ENCODE data around the gene KIFBP.

KIFBP gene

DNA sequence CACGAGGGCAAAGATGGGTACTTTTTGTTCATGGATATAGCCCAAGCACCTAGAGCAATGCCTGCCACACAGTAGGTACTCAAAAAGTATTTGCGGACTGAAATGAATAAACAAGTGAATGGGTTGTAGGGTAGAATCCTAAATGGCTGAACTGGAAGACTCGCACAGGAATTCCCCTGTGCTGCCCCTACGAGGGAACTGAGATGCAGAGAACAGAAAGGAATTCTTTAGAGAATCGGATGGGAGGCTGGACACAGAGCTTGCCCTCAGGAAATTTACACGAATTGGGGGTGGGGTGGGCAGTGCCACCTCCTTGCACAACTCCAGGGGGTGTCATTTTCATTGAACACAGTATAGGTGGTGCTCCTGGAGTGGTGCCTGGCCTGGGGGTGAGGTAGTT lies 64.1 kb downstream of the KIFBP start:
- DNase-seq = no peak

DNA sequence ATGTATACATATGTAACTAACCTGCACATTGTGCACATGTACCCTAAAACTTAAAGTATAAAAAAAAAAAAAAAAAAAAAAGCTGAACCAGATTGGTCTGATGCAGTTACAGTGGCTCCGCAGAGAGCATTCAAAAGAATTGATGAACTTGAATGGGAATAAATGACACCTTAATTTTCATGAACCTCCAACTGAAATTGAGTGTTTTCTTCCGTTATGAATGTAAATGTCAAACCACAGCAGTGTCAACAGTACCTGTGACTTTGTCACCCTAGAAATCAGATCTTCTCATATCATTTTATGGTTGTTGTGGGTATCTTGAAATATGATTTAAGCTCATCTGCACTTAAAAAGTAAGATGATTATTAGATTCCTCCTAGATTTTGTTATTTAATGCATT lies 66.6 kb downstream of the KIFBP start:
- no peak for DNase-seq

DNA sequence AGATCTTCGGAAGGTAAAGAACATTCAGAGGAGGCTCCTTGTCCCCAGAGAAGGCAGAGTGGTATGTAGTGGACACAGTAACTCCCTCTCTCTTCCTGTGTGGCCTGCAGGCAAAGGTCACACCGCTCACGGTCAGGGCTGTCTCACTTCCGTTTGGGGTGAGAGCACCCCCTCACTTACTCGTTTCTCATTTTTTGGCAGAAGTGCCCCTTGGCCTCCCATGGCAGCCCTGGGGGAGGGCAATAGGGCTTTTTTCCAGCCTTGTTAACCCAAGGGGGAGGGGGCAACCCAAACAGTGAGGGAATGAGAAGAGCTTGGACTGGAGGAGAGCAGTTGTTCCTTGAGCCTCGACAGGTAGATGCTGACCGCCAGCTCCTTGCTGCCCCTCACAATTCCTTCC lies 67.5 kb downstream of the KIFBP start:
- peak; percentile 53 for DNase-seq

DNA sequence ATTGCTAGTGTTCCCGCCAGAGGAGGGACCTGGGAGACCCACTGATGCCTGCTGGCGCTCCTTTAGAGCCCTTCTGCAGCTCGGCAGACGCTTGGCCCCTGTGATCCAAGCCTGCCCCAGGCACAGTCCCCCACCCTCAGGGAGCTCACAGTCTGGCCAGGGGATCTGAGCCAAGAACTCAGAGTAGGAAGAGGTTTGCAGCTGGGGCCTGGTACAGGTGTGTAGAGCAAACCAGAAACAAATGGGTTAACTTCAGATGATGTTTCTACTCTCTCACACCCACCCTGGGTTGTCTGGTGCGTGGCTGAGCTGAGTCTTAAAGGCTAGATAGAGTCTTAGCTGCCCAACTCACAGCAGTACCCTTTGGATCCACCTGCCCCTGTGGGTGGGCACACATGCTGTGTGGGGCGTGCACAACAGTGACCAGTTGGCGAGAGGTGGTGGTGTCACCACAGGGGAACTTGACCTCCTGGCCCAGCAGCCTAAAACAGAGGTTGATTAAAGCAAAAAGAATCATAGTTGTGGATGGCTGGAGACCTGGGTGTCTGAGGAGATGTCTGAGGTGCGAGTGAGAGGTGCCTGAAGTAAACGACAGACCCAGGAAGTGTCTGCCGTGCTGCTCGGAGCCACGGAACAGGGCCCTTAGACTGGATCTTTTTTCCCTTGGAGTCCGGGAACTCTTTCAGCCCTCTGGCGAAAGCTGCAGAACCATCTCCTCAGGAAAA lies 68.1 kb downstream of the KIFBP start:
- peak; percentile 29 for DNase-seq

DNA sequence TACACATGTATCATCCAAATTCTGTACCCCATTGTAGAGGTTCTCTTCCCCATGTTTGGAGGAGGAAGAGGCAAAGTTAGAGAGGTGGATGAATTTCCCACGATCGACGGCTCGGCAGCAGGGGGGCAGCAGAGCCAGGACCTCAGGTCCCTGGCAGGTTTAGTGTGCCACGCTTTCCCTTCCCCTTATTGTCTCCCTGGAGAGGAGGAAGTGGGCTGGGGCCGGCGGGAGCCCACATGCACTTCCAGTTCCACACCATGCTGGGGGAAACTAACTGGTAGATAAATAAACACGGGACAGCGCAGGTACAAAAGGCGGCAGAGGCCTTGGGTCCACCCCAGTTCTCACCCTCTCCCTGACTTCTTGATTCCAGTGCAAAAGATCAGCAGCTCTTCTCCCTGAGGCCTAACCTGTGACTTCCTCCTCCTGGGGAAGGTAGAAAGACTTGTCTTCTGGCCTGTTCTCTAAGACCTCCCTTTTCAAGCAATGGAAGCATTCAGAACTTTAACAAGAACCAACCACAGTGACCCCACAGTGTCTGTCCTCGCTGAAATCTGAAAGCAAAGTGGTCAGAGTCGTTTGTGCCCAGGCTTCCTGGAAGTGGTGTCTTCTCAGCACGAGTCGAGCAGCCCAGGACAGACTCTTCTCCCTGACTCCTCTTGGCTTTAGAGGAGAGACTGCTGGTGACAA lies 68.8 kb downstream of the KIFBP start:
- DNase-seq = peak; percentile 42

DNA sequence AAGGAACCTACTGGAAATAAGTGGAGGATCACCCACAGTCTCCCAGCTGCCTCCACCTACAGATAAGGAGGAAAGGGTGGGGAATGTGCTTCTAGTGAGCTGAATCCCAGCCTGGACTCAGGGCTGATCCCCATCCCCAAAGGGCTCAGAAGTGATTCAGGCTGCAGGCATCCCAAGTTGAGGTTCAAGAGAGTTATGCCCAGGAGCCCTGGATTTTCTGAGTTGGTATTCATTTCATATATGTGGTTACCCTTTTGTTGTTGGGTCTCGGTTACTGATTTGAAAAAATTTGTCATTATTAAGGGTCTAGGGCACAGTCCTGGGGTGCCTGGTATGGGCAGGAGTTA lies 69.3 kb downstream of the KIFBP start:
- DNase-seq = no peak

DNA sequence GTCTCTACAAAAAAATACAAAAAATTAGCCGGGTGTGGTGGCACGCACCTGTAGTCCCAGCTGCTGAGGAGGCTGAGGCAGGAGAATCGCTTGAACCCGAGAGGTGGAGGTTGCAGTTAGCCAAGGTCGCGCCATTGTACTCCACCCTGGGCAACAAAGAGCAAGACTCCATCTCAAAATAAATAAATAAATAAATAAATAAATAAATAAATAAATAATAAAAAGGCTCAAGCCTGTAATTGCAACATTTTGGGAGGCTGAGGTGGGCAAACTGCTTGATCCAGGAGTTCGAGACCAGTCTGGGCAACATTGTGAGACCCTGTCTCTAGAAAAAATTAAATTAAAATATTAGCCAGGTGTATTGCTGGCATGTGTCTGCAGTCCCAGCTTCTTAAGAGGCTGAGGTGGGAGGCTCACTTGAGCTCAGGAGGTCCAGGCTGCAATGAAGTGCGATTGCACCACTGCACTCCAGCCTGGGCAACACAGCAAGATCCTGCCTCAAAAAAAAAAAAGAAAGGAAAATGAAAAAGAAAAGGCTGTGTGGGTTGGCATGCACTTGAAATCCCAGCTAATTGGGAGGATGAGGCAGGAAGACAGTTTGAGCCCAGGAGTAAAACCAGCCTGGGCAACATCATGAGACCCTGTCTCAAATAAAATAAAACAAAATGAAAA lies 71.7 kb downstream of the KIFBP start:
- no peak for DNase-seq

DNA sequence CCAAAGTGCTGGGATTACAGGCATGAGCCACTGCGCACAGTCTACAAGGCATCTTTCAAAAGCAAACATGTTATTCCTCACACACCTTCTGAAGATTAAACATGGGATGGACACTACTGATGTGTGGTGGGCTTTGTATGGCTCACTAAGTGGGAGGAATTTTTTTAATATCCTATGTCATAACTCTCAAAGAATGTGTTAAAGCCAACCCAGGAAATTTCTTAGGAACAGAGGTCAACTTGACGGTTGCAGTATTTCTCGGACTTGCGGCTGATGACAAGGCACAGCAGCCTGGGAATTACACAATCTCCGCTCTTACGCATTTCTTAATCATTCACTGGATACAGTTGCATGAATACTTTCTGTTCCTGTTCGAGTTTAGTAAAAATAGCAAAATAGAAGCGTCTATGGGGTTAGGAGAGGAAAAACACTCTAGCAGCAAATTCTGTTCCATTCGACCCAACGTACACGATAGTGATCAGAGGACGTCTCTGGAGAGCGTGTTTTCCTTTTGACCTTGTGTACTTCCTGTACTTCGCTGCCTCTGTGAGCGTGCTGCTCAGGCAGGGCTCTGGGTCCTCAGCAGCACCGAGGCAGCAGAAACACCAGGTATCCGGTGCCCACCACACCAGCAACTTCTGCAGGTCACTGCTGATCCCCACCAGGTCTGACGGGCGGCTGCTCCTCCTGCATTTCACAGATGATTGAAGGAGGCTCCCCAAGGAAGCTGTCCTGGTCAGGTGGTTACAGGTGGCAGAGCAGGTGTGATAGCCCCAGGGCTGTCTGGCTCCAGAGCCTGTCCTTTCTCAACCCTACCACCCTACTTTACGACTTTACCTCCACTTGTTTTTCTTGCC lies 72.9 kb downstream of the KIFBP start:
- no peak for DNase-seq

DNA sequence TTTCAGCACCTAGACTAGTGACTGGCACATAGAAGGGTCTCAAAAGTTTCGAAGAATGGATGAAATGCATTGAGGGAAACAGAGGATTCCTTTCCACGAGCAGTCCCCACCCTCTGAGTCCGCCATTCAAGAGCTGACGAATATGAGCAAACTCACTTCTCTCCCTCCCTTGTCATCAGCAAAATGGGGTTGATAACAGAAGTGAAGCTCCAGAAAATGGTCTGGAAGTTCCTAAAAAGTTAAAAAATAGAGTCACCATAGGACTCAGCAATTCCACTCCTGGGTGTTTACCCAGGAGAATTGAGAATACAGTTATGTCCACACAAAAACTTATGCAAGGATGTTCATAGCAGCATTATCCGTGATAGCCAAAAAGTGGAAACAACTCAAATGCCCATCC lies 74.3 kb downstream of the KIFBP start:
- no peak for DNase-seq

DNA sequence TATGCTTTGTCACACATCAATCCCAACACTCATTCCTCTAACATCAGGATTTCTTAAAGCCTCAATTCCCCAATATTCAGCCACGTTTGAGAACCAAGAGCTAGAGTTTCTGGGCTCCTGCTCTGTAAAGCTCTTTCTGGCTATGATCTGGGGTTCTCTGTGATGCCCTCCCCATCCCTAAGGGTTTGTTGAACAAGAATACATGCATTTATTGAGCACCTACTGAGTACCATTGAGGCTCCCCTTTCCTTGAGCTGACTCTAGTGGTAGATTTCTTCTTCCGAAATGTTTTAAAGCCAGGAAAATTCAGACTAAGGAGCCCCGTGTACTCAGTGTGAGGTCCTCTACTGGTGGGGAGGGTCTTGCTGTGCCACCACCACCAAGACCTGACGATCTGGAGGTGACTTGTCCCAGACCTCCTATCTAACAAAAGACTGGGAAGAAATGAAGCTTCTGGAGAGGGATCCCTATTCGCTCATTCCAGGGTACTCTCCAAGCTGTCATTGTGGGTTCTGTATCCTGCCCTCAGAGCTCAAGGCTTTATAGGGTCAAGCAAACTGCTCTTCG lies 76.2 kb downstream of the KIFBP start:
- DNase-seq = no peak

DNA sequence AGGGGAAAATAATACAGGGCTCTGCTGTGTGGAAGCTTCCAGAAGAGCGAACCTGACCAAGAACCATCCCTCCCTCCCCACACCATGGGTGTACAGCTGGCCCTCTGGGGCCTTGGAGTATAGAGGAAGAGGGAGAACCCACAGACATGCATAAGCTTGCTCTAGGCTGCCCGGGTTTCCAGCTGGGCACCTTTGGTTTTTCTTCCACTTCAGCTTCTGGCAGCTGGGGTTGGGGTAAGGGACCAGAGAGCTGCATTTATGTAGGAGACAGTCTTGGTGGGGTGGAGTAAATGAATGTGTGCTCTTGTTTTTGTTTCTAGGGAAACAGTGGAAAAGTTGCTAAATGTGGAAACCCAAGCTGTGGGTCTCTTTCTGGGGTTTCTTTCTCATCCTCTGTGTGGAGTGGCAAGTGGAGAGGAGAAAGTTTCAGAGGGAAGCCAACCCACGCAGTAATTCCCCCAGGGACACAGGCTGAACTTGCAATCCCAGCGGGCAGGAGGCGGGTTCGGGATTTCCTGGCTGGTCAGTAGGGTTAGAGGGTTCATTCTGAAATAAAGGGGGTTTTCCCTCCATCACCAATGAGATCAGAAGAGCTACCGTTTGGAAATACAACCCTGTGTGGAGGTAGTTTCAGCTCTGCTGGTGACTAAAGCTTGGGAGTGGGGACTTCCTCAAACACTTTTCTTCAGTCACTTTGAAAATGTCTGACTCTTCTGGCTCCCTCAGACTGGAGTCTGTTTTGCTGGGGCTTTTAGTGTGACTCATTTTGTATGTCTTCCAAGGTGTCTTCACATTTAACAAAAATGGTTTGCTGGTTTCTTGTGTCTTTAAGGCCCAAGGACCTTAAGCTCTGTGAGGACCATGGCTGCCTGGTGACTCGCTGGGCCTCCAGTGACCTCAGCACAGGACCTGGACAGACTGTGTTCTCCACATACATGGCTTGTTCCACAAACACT lies 77.1 kb downstream of the KIFBP start:
- no peak for DNase-seq

Measured in NK-92 treated with Interleukin-12 subunit alpha and Interleukin-12 subunit beta, amount 100 ng/mL, for 24 hours (cell line).